CD4-positive, alpha-beta T cell treated with Interleukin-21 for 1 hour (primary cell): ENCODE results near the gene AAMDC.
"Not testable (repeated sequence)": the region's sequence is repeated elsewhere in the genome, so short reads cannot be mapped to it uniquely, and the experiment has no call there.

ENCODE experiments used
- DNase-seq: peaks from one replicate; pipeline ENCODE4 v3.0.0-alpha.2; 2020

Gene AAMDC

DNA sequence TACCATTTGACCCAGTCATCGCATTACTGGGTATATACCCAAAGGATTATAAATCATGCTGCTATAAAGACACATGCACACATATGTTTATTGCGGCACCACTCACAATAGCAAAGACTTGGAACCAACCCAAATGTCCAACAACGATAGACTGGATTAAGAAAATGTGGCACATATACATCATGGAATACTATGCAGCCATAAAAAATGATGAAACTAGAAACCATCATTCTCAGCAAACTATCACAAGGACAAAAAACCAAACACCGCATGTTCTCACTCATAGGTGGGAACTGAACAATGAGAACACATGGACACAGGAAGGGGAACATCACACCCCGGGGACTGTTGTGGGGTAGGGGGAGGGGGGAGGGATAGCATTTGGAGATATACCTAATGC is 68.1 kb downstream of the AAMDC start:
- DNase-seq: not testable (repeated sequence)

DNA sequence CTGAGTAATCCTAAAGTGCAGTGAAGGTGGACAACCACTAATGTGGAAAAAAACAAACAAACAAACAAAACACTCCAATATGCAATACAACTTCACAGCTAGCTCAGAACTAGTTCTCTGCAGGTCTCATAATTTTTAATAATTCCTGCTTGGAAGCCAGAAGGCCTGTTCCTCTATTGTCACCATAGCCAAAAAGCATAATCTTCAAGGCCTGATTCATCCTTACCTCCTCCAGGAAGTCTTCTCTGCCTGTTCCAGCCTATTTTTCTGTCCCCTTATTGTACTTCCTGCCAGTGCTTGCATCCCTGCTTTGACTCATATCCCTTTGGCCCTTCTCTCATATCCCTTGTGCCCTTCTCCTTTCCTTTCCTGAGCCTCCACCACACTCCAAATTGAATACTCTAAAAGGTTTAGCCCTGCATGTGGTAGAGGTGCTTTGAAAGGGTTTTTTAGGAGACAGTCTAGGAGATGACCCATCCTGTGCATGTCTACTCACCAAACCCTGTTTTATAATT is 69.2 kb downstream of the AAMDC start:
- DNase-seq: not testable (repeated sequence)

DNA sequence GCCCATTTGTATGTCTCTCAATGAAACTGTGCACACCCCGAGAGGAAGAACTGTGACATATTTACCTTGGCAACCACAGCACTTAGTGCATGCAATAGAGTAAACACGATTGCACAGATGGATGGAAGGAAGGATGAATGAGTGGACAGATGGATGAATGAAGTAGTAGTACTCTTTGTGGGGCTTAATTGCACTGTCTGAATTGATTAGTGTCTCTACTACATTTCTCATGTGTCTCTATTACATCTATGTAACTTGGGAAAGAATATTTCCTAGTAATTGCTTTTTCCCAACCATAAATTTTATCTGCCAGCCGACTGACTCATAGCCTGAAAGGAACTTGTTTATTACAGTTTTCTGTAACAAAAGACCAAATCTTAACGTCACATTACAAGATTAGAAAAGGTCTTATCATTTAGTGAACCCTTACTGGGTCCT is 69.7 kb downstream of the AAMDC start:
- not testable (repeated sequence) for DNase-seq

DNA sequence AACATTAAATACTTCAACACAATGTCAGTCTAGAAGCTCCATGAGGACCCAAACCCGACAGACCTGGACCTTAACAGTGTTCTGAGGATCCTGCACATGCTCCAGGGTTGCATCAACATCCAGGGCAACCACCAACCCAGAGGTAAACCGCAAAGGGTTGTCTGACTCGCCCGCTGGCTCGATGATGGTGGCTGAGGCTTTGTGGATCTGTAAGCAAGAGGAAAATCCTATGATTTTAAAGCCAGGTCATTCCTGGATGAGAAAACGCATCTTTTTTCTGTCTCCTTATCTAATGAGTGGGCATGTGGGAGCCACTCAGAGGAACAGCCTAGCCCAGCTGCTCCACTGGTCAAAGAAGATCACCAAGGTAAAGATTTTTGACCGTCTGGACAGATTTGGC is 70.3 kb downstream of the AAMDC start:
- DNase-seq: not testable (repeated sequence)

DNA sequence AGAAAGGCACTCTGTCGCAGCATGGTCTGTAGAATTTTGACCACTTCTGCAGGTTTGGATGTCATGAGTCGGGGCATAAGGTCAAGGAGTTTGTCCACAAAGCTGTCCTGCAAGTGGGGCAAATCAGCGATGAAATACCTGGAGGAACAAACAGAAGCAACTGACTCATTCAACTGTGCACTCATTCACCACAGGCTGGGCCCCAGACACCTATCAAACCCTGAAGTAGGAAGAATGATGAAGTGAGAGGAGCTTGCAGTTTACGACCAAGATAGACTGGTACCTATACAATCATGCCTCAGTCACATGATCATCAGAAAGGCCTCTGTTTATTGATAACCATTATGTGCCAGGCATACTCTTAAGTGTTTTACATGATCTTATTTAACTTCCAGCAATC is 70.8 kb downstream of the AAMDC start:
- not testable (repeated sequence) for DNase-seq

DNA sequence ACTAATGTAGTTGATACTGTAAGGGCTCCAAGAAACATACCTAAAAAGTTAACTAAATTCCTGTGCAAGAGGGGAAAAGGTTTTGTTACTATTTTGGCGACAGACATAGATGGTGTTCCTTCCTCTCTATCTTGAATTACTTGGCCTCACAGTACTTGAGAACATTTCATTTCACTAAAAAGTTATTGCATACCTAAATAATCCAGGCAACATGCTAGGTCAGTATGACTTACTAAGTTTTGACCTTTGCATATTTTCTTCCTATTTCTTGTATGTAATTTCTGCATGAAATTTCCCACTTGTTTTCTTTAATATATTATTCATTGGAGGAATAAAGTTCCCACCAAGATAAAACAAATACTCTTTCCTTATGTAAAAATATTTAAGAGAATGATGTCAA is 74.0 kb downstream of the AAMDC start:
- not testable (repeated sequence) for DNase-seq

DNA sequence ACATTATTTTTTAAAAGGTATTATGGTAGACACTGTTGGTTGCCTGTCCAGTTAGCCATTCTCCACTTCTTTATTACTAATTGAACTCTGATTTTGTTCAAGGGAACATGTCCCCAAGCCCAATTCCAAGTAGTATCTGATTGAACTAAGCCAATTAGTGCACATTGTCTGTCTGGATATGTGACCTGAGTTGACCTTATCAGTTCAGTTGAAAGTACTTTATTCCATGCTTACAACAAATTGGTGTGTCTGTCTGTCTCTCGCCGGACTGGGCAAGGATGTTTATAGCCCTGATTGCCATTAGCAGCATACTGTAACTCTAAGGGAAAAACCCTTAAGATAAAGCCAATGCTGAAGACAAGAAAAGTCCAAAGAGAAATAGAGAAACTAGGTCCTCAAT is 87.9 kb downstream of the AAMDC start:
- no peak for DNase-seq

DNA sequence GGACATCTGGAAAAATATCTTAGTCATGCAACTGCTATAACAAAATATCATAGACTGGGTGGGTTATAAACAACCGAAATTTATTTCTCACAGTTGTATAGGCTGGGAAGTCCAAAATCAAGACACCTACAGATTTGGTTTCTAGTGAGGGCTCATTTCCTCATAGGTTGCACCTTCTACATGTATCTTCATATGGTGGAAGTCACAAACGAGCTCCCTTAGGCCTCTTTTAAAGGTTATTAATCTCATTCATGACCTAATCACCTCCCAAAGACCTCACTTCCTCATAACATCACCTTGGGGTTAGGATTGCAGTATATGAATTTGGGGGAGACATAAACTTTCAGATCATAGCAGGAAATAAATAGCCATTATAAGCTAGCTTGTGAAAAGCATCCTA is 88.3 kb downstream of the AAMDC start:
- DNase-seq: no peak

DNA sequence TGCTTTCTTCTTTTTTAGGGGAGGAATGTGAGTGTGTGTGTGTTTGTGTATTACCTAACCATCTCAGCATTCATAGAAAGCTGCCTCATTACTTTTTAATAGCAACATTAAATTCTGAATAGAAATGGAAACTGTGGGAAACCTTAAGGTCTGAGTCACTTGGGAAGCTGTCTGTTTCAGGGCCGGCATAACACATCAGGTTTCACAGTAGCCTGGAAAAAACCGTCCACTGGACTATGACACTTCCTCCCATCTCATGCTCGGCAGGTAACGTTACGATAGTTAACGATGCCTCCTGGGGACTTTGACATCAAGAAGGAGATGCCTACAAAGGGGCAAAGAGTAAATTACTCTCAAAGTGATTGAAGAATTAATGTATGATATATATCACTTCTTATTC is 89.9 kb downstream of the AAMDC start:
- DNase-seq: not testable (repeated sequence)

DNA sequence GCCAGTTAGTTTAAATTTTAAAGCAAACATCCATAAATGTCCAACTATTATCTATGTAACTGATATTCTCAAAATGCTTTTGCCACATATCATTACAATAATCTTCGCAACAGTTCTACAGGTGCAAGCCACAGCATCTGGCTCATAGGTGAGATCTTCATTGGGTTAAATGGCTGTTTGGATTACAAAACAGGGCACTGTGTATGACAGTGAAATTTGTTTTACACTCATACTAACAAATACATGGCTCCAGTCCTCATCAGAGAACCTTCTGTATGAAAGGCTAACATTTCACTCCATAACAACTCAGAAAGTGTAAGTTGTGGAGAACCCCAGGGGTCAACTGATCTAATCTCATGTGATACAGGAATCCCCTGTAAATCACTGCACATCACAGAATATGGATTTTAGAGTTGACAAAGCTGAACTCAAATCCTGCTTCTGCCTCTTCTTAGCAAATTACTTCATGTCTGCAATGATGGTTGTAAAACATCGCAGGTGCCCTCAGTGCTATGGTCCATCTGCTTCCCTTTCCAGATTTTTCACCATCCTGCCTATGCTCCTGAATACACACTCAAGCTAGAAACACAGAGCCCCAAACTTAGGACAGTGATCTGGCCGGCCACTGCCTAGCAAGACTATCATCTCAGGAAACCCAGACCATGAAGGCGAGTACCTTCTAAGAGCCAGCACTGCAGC is 92.8 kb downstream of the AAMDC start:
- not testable (repeated sequence) for DNase-seq

DNA sequence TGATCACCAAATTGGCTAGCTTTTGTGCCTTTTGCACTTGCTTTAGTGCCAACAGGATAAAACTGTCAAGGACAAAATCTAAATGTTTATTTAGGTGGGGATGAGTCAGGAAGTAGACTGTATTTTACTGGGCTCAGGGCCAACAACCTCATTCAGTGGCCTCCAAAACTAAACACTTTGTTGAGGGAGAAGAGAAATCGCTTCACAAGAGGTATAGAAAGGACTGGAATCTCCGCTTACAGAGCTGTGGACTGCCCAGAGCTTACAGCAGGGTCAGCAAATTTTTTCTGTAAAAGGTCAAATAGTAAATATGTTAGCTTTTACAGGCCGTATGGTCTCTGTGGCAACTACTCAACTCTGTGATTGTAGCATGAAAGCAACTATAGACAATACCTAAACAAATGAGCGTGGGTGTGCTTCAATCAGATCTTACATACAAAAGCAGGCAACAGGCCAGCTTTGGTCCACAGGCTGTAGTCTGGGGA is 93.4 kb downstream of the AAMDC start:
- not testable (repeated sequence) for DNase-seq

DNA sequence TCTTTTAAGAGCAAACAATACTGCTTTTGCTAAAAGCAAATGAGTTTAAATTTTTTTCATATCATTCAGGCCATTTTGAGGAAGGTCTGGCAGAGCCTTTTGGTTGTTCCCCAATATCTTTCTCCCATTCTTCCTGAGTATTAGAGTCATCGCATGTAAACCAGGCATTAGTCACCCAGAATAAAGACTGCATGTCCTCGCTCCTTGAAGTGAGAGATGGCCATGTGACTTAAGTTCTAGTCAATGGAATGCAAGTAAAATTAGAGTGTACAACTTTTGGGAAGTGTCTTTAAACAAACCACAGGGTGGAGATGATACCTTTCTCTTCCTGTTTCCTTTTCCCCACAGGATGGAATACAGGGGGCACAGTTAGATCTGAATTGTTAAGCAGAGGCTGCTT is 96.8 kb downstream of the AAMDC start:
- not testable (repeated sequence) for DNase-seq
